Mesenchymal stem cell (in vitro differentiated cells and primary cell): Measurements from ENCODE around the gene GDF2.

Experiments
- DNase-seq: peaks from one replicate; pipeline ENCODE4 v3.0.0-alpha.2; 2013
- H2AFZ ChIP-seq: one replicate; pipeline ENCODE4 v1.6.1; 2013; ENCODE audit warnings: low read depth, mild to moderate bottlenecking, control low read depth, inconsistent platforms, low read length, moderate library complexity
- H2AK5ac ChIP-seq: 2 replicates; pipeline ENCODE4 v1.6.1; 2013; ENCODE audit warnings: low read length, moderate library complexity, mild to moderate bottlenecking, inconsistent platforms; ENCODE audit not compliant: severe bottlenecking
- H2BK120ac ChIP-seq: one replicate; pipeline ENCODE4 v1.6.1; 2013; ENCODE audit warnings: low read depth, mild to moderate bottlenecking, inconsistent platforms, low read length, moderate library complexity
- H2BK12ac ChIP-seq, 2 experiments: one replicate each; pipeline ENCODE4 v1.6.1; 2013; ENCODE audit warnings: inconsistent platforms in 2 of 2, low read length in 2 of 2, mild to moderate bottlenecking in 2 of 2, moderate library complexity in 2 of 2, control low read depth in 1 of 2
- H2BK15ac ChIP-seq: one replicate; pipeline ENCODE4 v1.6.1; 2013; ENCODE audit warnings: mild to moderate bottlenecking, low read depth, inconsistent platforms; ENCODE audit not compliant: poor library complexity, severe bottlenecking
- H2BK5ac ChIP-seq: 2 replicates; pipeline ENCODE4 v1.6.1; 2013; ENCODE audit warnings: low read depth, mild to moderate bottlenecking, low read length, control low read depth, inconsistent platforms; ENCODE audit not compliant: poor library complexity, severe bottlenecking
- H3K14ac ChIP-seq, 2 experiments: one replicate each; pipeline ENCODE4 v1.6.1; 2013; ENCODE audit warnings: inconsistent platforms in 2 of 2, low read length in 2 of 2, control low read depth in 1 of 2, mild to moderate bottlenecking in 1 of 2, moderate library complexity in 1 of 2
- H3K18ac ChIP-seq, 2 experiments: one replicate each; pipeline ENCODE4 v1.6.1; 2013; ENCODE audit warnings: inconsistent platforms in 2 of 2, low read length in 2 of 2, control low read depth in 1 of 2, low read depth in 1 of 2, mild to moderate bottlenecking in 1 of 2
- H3K23ac ChIP-seq, 2 experiments: one replicate each; pipeline ENCODE4 v1.6.1; 2013; ENCODE audit warnings: inconsistent platforms in 2 of 2, low read length in 2 of 2, mild to moderate bottlenecking in 2 of 2, moderate library complexity in 2 of 2, control low read depth in 1 of 2
- H3K27ac ChIP-seq: 2 replicates; pipeline ENCODE4 v1.5.1; 2013; ENCODE audit warnings: mild to moderate bottlenecking, moderate library complexity, low read length, control low read depth, inconsistent platforms; ENCODE audit not compliant: poor library complexity, severe bottlenecking
- H3K27me3 ChIP-seq, 2 experiments: 2 replicates each; pipeline versions ENCODE4 v1.6.1 to v1.7.0; 2013; ENCODE audit warnings: low read length in 2 of 2, mild to moderate bottlenecking in 2 of 2, moderate library complexity in 2 of 2, control low read depth in 1 of 2, inconsistent platforms in 1 of 2; ENCODE audit not compliant: control insufficient read depth in 1 of 2, insufficient read depth in 1 of 2
- H3K36me3 ChIP-seq, 2 experiments: 2 replicates each; pipeline versions ENCODE4 v1.6.1 to v1.7.0; 2013; ENCODE audit warnings: low read length in 2 of 2, control low read depth in 1 of 2, inconsistent platforms in 1 of 2, low read depth in 1 of 2, mild to moderate bottlenecking in 1 of 2; ENCODE audit not compliant: insufficient read depth in 2 of 2, control insufficient read depth in 1 of 2
- H3K4ac ChIP-seq, 2 experiments: one replicate each; pipeline ENCODE4 v1.6.1; 2013; ENCODE audit warnings: inconsistent platforms in 2 of 2, low read length in 2 of 2, mild to moderate bottlenecking in 2 of 2, moderate library complexity in 2 of 2, control low read depth in 1 of 2, low read depth in 1 of 2
- H3K4me1 ChIP-seq: 2 replicates; pipeline ENCODE4 v1.6.1; 2013; ENCODE audit warnings: low read depth, low read length, control low read depth; ENCODE audit not compliant: control insufficient read depth, insufficient read depth
- H3K4me2 ChIP-seq: 2 replicates; pipeline ENCODE4 v1.6.1; 2013; ENCODE audit warnings: low read length, mild to moderate bottlenecking, inconsistent platforms; ENCODE audit not compliant: poor library complexity, severe bottlenecking
- H3K4me3 ChIP-seq, 2 experiments: 2 replicates each; pipeline versions ENCODE4 v1.5.1 to v1.7.0; 2013; ENCODE audit warnings: low read length in 2 of 2, mild to moderate bottlenecking in 2 of 2, control low read depth in 1 of 2, low read depth in 1 of 2; ENCODE audit not compliant: insufficient read depth in 1 of 2
- H3K79me1 ChIP-seq: replicated peaks from 2 replicates; pipeline ENCODE4 v1.6.1; 2013; ENCODE audit warnings: mild to moderate bottlenecking, control low read depth, low read length, inconsistent platforms; ENCODE audit not compliant: poor library complexity, severe bottlenecking
- H3K9ac ChIP-seq: 2 replicates; pipeline ENCODE4 v1.7.0; 2013; ENCODE audit warnings: mild to moderate bottlenecking, low read length, moderate library complexity
- H3K9me3 ChIP-seq: 2 replicates; pipeline ENCODE4 v1.7.0; 2013; ENCODE audit warnings: mild to moderate bottlenecking, low read length; ENCODE audit not compliant: control insufficient read depth
- H4K8ac ChIP-seq: one replicate; pipeline ENCODE4 v1.6.1; 2013; ENCODE audit warnings: inconsistent platforms, mild to moderate bottlenecking, low read length, moderate library complexity
- H4K91ac ChIP-seq: one replicate; pipeline ENCODE4 v1.6.1; 2013; ENCODE audit warnings: mild to moderate bottlenecking, low read length, inconsistent platforms
- WGBS: methylation state at CpG from one replicate; pipeline ENCODE4 v1.1.7; 2013; ENCODE audit warnings: mixed read lengths; 5-methylcytosine and 5-hydroxymethylcytosine counted together

Gene GDF2

DNA sequence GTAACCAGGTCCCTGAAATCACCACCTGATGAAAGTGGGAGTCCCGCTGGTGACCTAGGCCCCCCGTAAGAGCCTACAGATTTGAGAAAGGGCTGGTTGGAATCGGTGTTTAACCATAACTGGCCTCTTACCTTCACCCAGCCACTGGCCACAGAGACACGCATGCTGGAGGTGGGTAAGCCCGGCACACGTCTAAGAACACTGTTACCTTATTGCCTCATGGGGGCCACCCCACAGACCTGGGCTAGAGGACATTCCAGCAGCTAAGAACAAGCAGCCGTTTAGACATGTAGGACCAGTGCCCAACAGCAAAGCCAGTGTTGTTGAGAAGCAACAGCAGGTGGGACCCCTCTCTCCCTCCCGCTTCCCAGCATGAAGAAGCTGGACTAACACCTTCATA lies 2.5 kb upstream of the GDF2 start:
- Histone ChIP-seq H3K4me1 (no peaks in the 10 kb centered on the region), H4K8ac (no peak overlapping the region), H2AK5ac (no peak overlapping the region), H3K4me3 (no peak overlapping the region), H2BK15ac (no peak overlapping the region), H2BK120ac (no peak overlapping the region), H3K36me3 (no peaks in the 10 kb centered on the region), H3K4ac (no peak overlapping the region), H3K9me3 (no peaks in the 10 kb centered on the region), H3K27me3 (peaks cover 35 to 58% of the 10 kb centered on the region in 2 experiments), H4K91ac (no peak overlapping the region), H2AFZ (no peak overlapping the region), H2BK5ac (no peak overlapping the region), H3K4me2 (no peak overlapping the region), H3K18ac (no peak overlapping the region), H3K79me1 (no peaks in the 10 kb centered on the region), H3K27ac (no peak overlapping the region), H2BK12ac (no peak overlapping the region), H3K23ac (no peak overlapping the region), H3K14ac (no peak overlapping the region), H3K9ac (no peak overlapping the region)
- WGBS, result 80% methylated on average over 8 of the region's 8 CpGs
- no peak for DNase-seq

GRCh38 chr10:47320812-47321211 lies 1.4 kb upstream of the GDF2 start:
- no peak overlapping the region for H3K27ac ChIP-seq
- no peak overlapping the region for H3K4ac ChIP-seq
- no peak overlapping the region for H2BK15ac ChIP-seq
- no peaks in the 10 kb centered on the region for H3K36me3 ChIP-seq
- no peak overlapping the region for H3K18ac ChIP-seq
- H3K4me3 ChIP-seq, result no peak overlapping the region
- H3K9me3 ChIP-seq, result no peaks in the 10 kb centered on the region
- no peak overlapping the region for H3K14ac ChIP-seq
- H4K8ac ChIP-seq, result no peak overlapping the region
- no peak overlapping the region for H3K9ac ChIP-seq
- H2BK5ac ChIP-seq, result no peak overlapping the region
- H2AK5ac ChIP-seq, result no peak overlapping the region
- no peak overlapping the region for H3K23ac ChIP-seq
- peaks cover 35 to 66% of the 10 kb centered on the region in 2 experiments for H3K27me3 ChIP-seq
- no peak overlapping the region for H3K4me2 ChIP-seq
- no peak overlapping the region for H2AFZ ChIP-seq
- H2BK120ac ChIP-seq, result no peak overlapping the region
- H3K79me1 ChIP-seq, result no peaks in the 10 kb centered on the region
- DNase-seq, result no peak
- no peak overlapping the region for H4K91ac ChIP-seq
- H3K4me1 ChIP-seq, result no peaks in the 10 kb centered on the region
- no peak overlapping the region for H2BK12ac ChIP-seq
- 81% methylated on average over 6 of the region's 6 CpGs for WGBS

- H3K4me1 ChIP-seq, result no peaks in the 10 kb centered on the region
- no peak overlapping the region for H4K8ac ChIP-seq
- H3K23ac ChIP-seq, result no peak overlapping the region
- no peak overlapping the region for H3K14ac ChIP-seq
- H2BK15ac ChIP-seq, result no peak overlapping the region
- no peak overlapping the region for H2AFZ ChIP-seq
- no peak overlapping the region for H2BK5ac ChIP-seq
- no peak for DNase-seq
- no peak overlapping the region for H2AK5ac ChIP-seq
- no peak overlapping the region for H3K18ac ChIP-seq
- no peak overlapping the region for H2BK12ac ChIP-seq
- no peak overlapping the region for H3K9ac ChIP-seq
- no peak overlapping the region for H3K27ac ChIP-seq
- H2BK120ac ChIP-seq, result no peak overlapping the region
- H4K91ac ChIP-seq, result no peak overlapping the region
- no peaks in the 10 kb centered on the region for H3K36me3 ChIP-seq
- no peak overlapping the region for H3K4me3 ChIP-seq
- peaks cover 35 to 66% of the 10 kb centered on the region in 2 experiments for H3K27me3 ChIP-seq
- no peak overlapping the region for H3K4me2 ChIP-seq
- no peaks in the 10 kb centered on the region for H3K79me1 ChIP-seq
- 69% methylated on average over 7 of the region's 8 CpGs for WGBS
- H3K9me3 ChIP-seq, result no peaks in the 10 kb centered on the region
- no peak overlapping the region for H3K4ac ChIP-seq
Measured at GRCh38 chr10:47321521-47322195, 596 bp upstream of the GDF2 start.

DNA sequence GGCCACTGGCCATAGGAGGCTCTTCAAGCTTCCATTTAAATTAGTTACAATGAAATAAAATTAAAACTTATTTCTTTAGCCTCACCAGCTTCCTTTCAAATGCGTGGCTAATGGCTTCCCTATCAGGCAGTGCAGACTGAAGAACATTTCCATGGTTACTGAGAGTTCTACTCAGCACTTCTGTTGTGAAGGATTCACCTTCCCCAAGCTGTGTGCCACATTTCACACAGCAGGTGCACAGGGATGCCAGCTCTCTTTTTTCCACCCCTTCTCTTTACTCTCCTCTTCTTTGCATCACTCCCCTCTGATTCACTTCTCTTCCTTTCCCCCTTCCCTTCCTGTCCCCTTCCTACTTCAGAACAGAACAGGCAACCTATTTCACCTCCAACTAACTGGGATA lies 833 bp downstream of the GDF2 start:
- 73% methylated on average over 1 of the region's 1 CpG for WGBS

More for the DNA sequence above, 833 bp downstream of the GDF2 start:
- H3K4me2 ChIP-seq, result no peak overlapping the region
- no peak overlapping the region for H4K91ac ChIP-seq
- no peak overlapping the region for H2BK5ac ChIP-seq
- H3K9me3 ChIP-seq, result no peaks in the 10 kb centered on the region
- H3K4ac ChIP-seq, result no peak overlapping the region
- H3K36me3 ChIP-seq, result no peaks in the 10 kb centered on the region
- no peak overlapping the region for H2AFZ ChIP-seq
- DNase-seq, result no peak
- H2AK5ac ChIP-seq, result no peak overlapping the region
- no peak overlapping the region for H2BK12ac ChIP-seq
- H3K14ac ChIP-seq, result no peak overlapping the region
- H2BK15ac ChIP-seq, result no peak overlapping the region
- no peak overlapping the region for H3K4me3 ChIP-seq
- no peak overlapping the region for H3K27ac ChIP-seq
- no peak overlapping the region for H3K23ac ChIP-seq
- no peak overlapping the region for H3K9ac ChIP-seq
- H3K4me1 ChIP-seq, result no peaks in the 10 kb centered on the region
- H2BK120ac ChIP-seq, result no peak overlapping the region
- H3K27me3 ChIP-seq, result peaks cover 35 to 66% of the 10 kb centered on the region in 2 experiments
- no peak overlapping the region for H3K18ac ChIP-seq
- no peak overlapping the region for H4K8ac ChIP-seq
- H3K79me1 ChIP-seq, result no peaks in the 10 kb centered on the region
